A549 (cell line): ENCODE data around the gene FBLIM1.

ENCODE experiments used
- MYC ChIP-seq: IDR thresholded peaks from 2 replicates; pipeline ENCODE4 v1.6.1; 2012; ENCODE audit warnings: mild to moderate bottlenecking, inconsistent platforms, low read length, improper control_type of control experiment, borderline replicate concordance
- USF2 ChIP-seq: fragments of 450-650 bp; IDR thresholded peaks from 2 replicates; pipeline ENCODE4 v1.6.1; 2014; ENCODE audit warnings: antibody characterized with exemption

- TF ChIP-seq MYC, result no peak
- no peak for TF ChIP-seq USF2
These were observed 43.8 kb downstream of the FBLIM1 start for GRCh38 chr1:15802234-15802965.
